GM19239 (cell line): ENCODE measurements around the gene PPP1R9B.

Experiments
- DNase-seq: peaks from one replicate; pipeline ENCODE4 v3.0.0; 2011; ENCODE audit warnings: low spot score; ENCODE audit not compliant: insufficient read length
- FAIRE-seq: peaks from 2 replicates; lab custom pipeline; 2011; peaks lifted over from hg19 to GRCh38; lab: Jason Lieb, UNC

Gene PPP1R9B

DNA sequence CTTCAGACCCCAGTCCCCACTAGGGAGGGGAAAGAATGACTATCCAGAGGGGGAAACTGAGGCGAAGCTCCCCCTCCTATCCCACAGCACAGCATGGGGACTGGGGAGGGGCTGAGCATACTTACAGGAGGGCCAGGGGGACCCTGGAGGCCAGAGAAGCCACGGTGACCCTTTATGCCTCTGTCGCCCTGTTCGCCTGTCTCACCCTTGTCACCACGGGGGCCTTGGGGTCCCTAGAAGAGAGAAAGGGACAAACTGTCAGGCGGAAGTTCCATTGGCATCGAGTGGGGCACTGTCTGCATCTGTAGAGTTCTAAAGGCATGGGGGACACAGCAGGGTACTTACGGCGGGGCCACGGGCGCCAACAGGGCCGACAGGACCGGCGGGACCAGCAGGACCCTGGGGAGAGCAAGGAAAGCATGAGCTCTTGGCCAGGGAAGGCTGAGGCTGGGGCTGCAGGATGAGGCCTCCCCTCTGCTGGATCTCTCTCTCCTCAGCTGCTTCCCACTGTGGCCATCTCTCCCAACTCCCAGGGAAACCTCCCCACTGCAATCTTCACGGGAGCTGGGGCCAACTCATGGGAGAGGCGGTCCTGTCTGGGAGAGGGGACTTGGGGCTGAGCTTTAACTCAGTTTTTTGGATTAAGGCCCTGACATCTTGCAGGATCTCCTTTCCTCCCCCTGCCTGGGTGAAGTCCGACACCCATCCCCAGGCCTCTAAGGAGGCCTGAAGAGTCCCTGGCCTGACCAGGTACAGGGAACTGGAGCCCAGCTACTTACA is 37.5 kb upstream of the PPP1R9B start:
- FAIRE-seq (no peak), DNase-seq (no peak)

GRCh38 chr17:50187394-50187725 is 36.9 kb upstream of the PPP1R9B start:
- no peak for FAIRE-seq
- DNase-seq = no peak

GRCh38 chr17:50186661-50187393 is 36.4 kb upstream of the PPP1R9B start:
- no peak for FAIRE-seq
- no peak for DNase-seq

DNA sequence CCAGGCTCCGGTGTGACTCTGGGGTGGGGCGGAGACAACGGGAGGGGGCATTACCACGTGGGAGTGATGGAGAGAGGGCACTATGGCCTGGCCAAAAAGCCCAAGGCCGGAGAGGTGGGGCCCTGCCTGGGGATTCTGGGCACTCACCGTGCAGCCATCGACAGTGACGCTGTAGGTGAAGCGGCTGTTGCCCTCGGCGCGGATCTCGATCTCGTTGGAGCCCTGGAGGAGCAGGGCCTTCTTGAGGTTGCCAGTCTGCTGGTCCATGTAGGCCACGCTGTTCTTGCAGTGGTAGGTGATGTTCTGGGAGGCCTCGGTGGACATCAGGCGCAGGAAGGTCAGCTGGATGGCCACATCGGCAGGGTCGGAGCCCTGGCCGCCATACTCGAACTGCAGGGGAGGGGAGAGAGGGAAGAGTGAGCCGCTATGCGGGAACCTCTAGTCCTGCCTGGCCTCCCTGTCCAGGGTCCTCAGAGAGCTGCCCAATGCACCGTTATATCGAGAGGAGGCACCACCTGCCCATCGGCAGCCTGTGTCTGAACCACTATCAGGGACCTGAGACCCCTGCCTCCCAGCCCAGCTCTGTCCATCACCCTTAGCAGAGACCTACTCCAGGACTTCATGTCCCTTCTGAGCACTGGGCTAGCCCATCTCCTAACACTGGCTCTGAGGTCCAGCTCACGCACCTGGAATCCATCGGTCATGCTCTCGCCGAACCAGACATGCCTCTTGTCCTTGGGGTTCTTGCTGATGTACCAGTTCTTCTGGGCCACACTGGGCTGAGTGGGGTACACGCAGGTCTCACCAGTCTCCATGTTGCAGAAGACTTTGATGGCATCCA is 35.4 kb upstream of the PPP1R9B start:
- DNase-seq (no peak), FAIRE-seq (no peak)

DNA sequence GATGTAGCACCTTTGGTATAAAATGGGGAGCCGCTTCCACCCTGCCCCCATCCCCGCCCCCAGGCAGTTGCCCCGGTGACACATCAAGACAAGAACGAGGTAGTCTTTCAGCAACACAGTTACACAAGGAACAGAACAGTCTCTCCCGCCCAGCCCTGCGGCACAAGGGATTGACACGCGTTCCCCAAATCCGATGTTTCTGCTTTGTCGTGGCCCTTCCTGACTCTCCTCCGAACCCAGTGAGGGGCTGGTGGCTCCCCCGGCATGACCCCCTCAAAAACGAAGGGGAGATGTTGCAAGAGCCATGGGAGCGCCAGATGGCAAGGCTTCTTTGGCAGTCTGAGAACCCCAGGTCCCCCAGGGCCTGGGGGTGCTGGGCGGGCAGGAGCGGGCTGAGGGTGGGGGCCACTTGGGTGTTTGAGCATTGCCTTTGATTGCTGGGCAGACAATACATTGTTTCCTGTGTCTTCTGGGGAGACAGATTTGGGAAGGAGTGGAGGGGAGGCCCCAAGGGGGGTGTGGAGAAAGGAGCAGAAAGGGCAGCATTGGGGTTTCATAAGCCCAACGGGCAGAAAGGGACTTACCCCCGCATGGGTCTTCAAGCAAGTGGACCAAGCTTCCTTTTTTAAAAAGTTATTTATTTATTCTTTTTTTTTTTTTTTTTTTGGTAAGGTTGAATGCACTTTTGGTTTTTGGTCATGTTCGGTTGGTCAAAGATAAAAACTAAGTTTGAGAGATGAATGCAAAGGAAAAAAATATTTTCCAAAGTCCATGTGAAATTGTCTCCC is 34.3 kb upstream of the PPP1R9B start:
- no peak for DNase-seq
- FAIRE-seq = peak; percentile 8

DNA sequence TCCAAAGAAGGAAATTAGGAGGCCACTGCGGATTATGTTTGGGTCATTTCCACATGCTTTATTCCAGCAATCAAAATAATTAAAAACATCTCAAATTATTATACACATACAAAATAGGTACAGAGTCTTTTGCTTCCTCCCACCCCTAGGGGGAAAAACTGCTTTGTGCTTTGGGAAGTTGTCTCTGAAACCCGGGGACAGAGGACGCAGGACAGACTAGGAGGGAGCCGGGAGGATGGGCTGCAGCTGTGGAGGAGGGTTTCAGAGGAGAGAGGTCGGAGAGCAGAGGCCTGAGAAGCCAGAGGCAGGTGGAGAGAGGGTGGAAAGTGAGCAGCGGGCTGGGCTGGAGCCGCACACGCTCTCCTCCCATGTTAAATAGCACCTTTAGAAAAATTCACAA is 33.6 kb upstream of the PPP1R9B start:
- DNase-seq (no peak), FAIRE-seq (peak; percentile 49)

DNA sequence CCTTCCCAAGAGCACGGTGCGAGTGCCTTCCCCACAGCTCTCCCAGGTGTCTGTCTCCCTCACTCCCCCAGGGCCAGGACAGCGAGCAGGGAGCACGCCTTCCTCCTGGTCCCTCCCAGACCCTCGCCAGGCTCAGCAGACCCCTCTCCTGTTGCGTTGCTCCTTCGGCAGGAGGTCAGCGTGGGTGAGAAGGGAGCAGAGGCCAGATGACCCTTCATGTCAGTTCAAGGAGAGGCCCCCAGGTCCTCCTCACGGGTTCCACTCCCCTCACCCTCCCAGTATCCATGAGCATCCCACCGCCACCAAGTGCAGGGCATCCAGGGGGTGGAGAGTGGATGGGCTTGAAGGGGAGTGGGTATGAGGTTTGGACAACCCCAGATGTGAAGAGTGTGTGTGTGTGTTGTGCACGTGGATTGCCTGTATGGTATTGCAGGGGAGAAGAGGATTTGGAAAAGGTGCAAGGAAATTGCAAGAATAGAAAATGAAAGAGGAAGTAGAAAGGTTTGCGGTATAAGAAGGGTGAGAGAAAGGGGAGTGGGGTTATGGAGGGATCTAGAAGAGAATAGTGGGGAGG is 33.0 kb upstream of the PPP1R9B start:
- DNase-seq (peak; percentile 52), FAIRE-seq (peak; percentile 72)

DNA sequence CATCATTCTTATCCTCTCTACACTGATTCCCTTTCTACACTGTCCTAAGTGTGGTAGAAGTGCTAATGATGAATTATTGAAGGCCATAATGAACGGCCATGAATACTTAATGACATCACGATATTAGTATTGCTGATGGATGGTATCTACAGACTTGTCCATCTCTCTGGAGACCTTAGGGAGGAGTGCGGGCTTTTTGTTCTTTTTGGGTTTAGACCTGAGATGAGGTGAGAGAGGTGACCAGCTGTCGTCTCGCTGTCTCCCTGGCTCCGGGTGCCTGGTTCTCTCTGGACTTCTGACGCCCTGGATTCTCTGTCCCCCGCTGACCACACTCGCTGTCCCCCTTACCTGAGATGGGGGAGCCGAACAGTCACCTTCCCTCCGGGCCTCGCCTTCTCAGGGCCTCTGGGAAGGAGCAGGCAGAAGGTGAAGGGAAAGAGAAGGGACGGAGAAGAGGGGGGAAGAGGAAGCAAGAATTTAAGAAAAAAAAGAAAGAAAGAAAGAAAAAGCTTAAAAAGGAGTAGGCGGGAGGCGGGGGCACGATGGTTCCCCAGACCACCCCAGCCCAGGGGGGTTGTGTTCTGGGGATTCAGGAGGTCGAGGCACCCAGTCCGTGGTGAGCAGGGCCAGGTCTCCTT is 32.4 kb upstream of the PPP1R9B start:
- DNase-seq = no peak
- no peak for FAIRE-seq

GRCh38 chr17:50181591-50182560 is 31.4 kb upstream of the PPP1R9B start:
- DNase-seq = no peak
- FAIRE-seq = no peak

GRCh38 chr17:50181144-50181543 is 30.7 kb upstream of the PPP1R9B start:
- DNase-seq (no peak), FAIRE-seq (no peak)

DNA sequence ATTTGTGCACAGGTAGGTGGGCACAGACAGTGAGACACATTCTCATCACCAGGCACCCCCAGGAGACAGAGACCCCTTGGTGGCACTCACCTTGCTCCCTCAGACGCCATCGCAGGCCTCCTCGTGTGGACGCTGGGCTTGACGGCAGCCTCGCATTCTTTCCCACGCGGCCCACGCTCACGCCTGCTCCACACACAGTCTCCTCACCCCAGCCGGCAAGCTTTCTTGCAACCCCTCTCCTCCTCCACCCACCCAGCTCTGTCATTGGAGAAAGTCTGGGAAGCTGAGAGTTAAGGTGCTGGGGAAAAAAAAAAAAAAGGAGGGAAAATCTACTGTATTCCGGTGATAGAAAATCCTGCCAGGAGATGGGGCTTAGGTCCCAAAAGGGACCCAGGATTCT is 30.1 kb upstream of the PPP1R9B start:
- no peak for DNase-seq
- no peak for FAIRE-seq

DNA sequence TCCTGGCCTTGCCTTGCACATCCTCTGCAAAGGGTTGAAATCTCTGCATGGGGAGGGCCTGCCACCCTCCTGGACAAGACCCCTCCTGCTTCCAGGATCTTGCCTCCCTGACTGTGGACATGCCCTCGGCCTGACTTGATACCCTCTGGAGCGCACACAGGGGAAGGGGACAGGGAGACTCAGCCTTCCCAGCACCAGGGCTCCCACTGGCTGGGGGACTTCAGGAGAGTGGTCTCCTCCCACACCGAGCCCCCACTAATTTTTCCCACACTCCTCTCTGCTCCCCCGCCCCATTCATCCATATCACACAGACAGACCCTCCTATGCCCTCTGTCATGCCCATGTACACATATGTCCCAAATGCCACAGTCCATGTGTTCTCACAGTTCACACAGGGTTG is 29.6 kb upstream of the PPP1R9B start:
- FAIRE-seq (no peak), DNase-seq (no peak)

DNA sequence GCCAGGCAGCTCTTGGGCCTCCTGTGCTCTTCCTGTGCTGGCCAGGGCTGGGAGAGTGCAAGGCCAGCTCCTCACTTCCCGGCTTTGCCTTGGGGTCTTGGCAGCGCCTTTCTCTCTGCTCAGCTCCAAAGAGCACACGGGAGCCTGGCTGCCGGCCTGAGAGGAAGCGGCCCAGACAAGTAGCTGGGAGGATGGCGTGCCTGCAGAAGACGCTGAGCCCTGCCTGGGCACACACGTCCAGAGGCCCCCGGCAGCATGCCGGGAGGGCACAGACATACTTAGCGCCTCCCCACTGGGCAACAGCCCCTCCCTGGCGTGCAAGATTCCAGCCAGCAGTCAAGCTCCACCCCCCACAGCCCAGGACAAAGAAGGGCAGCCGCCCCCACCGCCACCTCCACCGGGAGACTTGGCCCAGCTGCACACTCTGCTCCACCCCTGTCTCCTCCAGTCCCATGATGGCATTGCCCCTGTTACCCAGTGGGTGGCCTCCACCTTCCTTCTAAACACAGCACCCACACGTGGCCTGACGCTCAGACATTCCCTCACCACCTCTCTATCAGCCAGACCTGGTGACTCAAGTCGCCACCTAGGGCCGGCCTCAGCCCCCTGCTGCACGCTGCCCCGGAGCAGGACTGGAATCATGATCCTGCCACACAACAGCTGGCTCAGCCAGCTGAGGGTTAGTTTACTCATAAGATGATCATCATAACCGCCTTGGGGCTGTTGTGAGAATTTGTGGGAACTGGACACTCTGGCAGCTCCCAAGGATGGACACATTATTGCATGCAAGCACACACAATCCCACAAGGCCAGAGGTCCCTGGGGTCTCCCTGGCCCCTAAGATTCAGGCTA is 27.7 kb upstream of the PPP1R9B start:
- no peak for DNase-seq
- peak; percentile 48 for FAIRE-seq

DNA sequence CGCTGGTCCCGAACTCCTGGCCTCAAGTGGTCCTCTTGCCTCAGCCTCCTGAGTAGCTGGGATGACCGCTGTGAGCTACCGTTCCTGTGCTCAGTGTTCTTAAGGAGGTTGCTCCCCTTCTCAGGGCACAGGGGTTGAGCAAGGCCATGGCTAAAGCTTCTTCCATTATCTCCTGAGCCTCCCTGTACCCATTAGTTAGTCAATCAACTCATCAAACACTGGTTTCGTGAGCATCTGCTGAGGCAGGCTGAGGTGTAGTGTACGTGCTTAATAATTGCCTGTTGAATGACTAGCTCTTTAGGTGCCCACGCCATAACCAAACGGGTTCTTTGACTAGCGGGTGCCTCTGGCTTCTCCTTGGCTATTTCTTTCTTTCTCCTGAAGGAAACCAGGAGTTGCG is 27.0 kb upstream of the PPP1R9B start:
- DNase-seq = no peak
- FAIRE-seq = no peak

- no peak for DNase-seq
- FAIRE-seq = no peak
Measured at GRCh38 chr17:50176559-50177357, 26.3 kb upstream of the PPP1R9B start.

DNA sequence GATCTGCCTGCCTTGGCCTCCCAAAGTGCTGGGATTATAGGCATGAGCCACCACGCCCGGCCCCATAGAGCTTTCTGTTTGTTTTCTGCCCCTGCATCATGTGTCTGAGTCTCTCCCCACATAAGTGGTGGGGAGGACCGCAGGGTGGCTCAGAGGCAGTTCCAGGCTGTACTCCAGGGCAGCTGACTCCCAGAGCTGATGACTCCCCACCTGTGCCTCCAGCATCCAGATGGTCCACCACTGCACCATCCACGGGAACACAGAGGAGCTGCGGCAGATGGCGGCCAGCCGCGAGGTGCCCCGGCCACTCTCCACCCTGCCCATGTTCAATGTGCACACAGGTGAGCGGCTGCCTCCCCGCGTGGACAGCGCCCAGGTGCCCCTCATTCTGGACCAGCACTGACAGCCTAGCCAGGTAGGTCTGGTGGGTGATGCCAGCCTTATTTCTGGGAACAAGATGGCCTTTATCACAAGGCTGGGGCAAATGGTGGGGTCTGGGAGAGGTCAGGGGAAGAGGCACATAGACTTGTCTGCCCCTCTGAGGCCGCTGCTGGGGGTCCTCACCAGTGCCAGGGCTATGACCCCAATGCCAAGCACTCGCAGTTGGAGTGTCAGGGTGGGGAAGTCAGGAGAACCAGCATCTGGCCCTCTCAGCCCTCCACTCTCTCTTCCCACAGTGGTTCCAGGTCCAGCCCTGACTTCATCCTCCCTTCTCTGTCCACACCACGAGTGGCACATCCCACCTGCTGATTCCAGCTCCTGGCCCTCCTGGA is 24.7 kb upstream of the PPP1R9B start:
- DNase-seq = no peak
- no peak for FAIRE-seq
